Right cardiac atrium (tissue), 5 donors: ENCODE results near the gene C19orf73. TPM values are rescaled to one million over a fixed set of nuclear protein-coding genes. Genes with fewer than 3 reads are reported as not detected.

Experiments used
- ATAC-seq, 2 donors: fragments of 200-7000 bp; cut with Tn5 transposase; one replicate each; pipeline versions ENCODE4 v1.8.0 to v1.9.1; 2020; ENCODE audit warnings: moderate library complexity in 2 of 2, mild to moderate bottlenecking in 1 of 2
- DNase-seq, 3 donors: peaks; one replicate each; pipeline ENCODE4 v3.0.0-alpha.2; 2020
- H3K27ac ChIP-seq: one replicate; pipeline ENCODE4 v1.5.1; 2013; ENCODE audit warnings: mild to moderate bottlenecking, low read length, control low read depth, moderate library complexity
- H3K27me3 ChIP-seq: one replicate; pipeline ENCODE4 v1.6.1; 2013; ENCODE audit not compliant: control insufficient read depth, insufficient read depth
- H3K4me1 ChIP-seq: one replicate; pipeline ENCODE4 v1.6.1; 2013; ENCODE audit warnings: low read length; ENCODE audit not compliant: control insufficient read depth, insufficient read depth
- H3K4me3 ChIP-seq: one replicate; pipeline ENCODE4 v1.5.1; 2013; ENCODE audit warnings: low read length, control low read depth
- H3K9me3 ChIP-seq: one replicate; pipeline ENCODE4 v1.6.1; 2013; ENCODE audit warnings: low read length; ENCODE audit not compliant: control insufficient read depth
- WGBS: extraction: QIAGEN DNeasy Blood & Tissue Kit; methylation state at CpG from one replicate; pipeline ENCODE4 v1.1.7; 2013; 5-methylcytosine and 5-hydroxymethylcytosine counted together
- intact Hi-C, 4 donors: fragments of 100-400 bp; cut with DNase I; formaldehyde crosslinking; loops; one replicate each; pipeline versions ENCODE4 v1.11.0 to v1.14.0; 2022 to 2023
- polyA plus RNA-seq: library from polyadenylated mRNA; stranded (reverse); fragments of 200-250 nt; gene quantifications from one replicate; pipeline ENCODE4 v1.2.3, GENCODE V29; 2013
- total RNA-seq, 4 donors: library from RNA; stranded (reverse); fragmentation: NEBNext Ultra II Directional; extraction: Animal tissue kit (Norgen Biotek cat#: 25700); gene quantifications; one replicate each; pipeline ENCODE4 v1.2.1, GENCODE V29; 2021
- donor health status: healthy with polysubstance abuse.
- donor health status: DM: no; HTN: yes; CAD: no.
- donor health status: DM: no; HTN: no; CAD: no.
- donor health status: DM: no; HTN: yes; CAD: no; lungs with severe emphysema.
- donor health status: DM: yes; HTN: yes; CAD: no.

The C19orf73 gene
- total and polyA plus RNA-seq, 5 donors, result 1.2 to 3.3 (median 2.0) TPM

DNA sequence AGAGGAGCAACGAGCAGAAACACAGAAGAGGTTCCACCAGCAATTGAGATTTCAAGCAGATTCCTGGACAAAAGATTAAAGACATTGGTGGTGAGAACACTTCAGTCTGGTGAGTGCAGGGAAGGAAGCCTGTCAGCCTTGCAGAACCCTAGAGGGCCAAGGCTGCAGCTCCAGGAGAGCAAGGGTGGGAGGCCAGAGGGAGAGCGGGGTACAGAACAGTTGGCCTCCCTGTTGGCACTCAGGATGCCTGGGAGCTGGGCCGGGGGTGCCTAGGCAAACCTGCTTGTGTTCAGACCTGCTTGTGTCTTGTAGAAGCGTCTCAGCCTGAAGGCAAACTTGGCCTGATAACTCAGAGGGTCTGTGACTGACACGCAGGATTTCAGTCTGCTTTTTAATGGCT lies 9.9 kb downstream of the C19orf73 start:
- 72% methylated on average over 5 of the region's 5 CpGs for WGBS
- no peak for ATAC-seq
- no peaks in the 10 kb centered on the region for H3K27me3 ChIP-seq
- H3K4me1 ChIP-seq, result peaks cover 3% of the 10 kb centered on the region
- H3K27ac ChIP-seq, result no peak overlapping the region
- H3K9me3 ChIP-seq, result no peaks in the 10 kb centered on the region
- no peak overlapping the region for H3K4me3 ChIP-seq
- intact Hi-C loops, result loop anchor here in 1 of 4 donors (10.0 kb wide), 1 partner anchor 86 kb away; no protein-coding TSS in a partner anchor
- DNase-seq, result no peak

- Histone ChIP-seq H3K27ac (no peak overlapping the region), H3K27me3 (no peaks in the 10 kb centered on the region), H3K9me3 (no peaks in the 10 kb centered on the region), H3K4me1 (no peaks in the 10 kb centered on the region), H3K4me3 (no peak overlapping the region)
- ATAC-seq (peak in 1 of 2 donors; percentile 3), DNase-seq (peak in 2 of 3 donors; percentile 55 to 66)
- WGBS, result 92% methylated on average over 93 of the region's 93 CpGs
- intact Hi-C loops, result loop anchor here in 1 of 4 donors (10.0 kb wide), 1 partner anchor 87 kb away; no protein-coding TSS in a partner anchor
Observed at GRCh38 chr19:49107625-49108459, 11.1 kb downstream of the C19orf73 start.

- intact Hi-C loops, result loop anchor here in 1 of 4 donors (10.0 kb wide), 1 partner anchor 88 kb away; no protein-coding TSS in a partner anchor
- Histone ChIP-seq H3K4me1 (no peaks in the 10 kb centered on the region), H3K4me3 (no peak overlapping the region), H3K9me3 (no peaks in the 10 kb centered on the region), H3K27me3 (no peaks in the 10 kb centered on the region), H3K27ac (no peak overlapping the region)
- WGBS, result 61% methylated on average over 12 of the region's 12 CpGs
- ATAC-seq (peak; percentile 25 to 31), DNase-seq (peak in 2 of 3 donors; percentile 76 to 83)
Observed at GRCh38 chr19:49106648-49107135, 12.3 kb downstream of the C19orf73 start.

DNA sequence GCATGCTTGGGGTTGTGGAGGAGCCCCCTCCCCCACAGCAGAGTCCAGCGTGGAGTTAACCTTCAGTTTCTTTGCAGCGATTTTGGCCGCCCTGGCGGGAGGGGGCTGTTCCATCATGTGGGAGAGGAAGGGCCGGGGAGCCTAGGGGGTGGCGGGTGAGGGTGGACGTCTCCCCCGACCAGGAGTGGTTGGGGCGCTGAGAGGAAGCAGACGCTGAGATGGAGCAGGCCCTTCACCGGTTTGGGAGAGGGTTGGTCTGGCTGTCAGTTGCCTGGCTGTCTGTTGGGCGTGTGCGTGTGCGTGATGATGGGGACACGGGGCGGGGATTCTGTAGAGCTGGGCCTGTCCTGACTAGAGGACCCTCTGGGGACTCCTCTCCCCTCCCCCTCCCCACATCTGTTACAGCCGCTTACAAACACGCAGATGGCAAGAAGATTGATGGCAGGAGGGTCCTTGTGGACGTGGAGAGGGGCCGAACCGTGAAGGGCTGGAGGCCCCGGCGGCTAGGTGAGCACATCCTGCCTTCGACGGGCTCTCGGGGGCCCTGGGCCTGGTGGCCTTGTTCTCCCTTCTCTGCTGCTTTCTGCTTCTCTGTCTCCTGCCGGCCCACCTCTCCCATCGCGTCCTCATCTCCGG lies 14.6 kb downstream of the C19orf73 start:
- 76% methylated on average over 30 of the region's 30 CpGs for WGBS
- Histone ChIP-seq H3K4me1 (no peaks in the 10 kb centered on the region), H3K27me3 (no peaks in the 10 kb centered on the region), H3K27ac (no peak overlapping the region), H3K4me3 (no peak overlapping the region), H3K9me3 (no peaks in the 10 kb centered on the region)
- intact Hi-C loops, result loop anchor here in 1 of 4 donors (10.0 kb wide), 1 partner anchor 90 kb away; no protein-coding TSS in a partner anchor
- no peak for ATAC-seq
- DNase-seq, result peak in 2 of 3 donors; percentile 46 to 60

DNA sequence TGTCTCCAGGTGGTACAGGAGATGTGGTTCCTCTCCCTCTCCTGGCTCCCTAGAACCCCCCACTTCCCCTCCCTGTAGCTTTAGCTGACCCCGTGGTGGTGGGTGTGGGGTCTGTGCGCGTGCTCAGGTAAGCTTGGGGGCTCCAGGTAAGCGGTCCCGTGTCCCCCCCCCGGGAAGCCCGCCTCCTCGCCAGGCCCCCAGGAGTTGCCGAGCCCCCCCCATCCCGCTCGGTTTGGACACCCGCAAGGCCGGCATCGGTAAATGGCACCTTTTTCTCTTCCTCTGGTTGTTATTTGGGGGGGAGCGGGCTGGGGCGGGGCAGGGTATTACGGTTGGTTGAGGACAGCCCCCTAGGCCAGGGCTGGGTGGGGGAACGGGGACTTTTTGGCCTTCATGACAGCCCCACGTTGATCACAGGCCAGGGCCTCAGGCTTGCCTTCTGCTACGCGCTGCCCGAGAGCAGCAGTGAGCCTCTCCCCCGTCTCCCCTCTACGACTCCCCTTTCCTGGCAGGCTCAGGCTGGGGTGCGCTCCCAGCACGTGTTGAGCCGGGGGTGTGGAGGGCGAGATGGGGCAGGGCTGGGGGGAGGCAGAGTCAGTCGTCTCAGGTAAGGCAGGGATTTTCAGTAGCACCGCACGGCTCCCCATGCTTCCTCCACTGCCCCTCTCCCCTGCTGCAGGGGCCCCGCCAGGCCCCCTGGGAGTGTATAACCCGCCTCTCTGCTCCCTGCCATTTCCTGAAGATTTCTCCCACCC lies 15.4 kb downstream of the C19orf73 start:
- 81% methylated on average over 33 of the region's 33 CpGs for WGBS
- no peaks in the 10 kb centered on the region for H3K9me3 ChIP-seq
- H3K27ac ChIP-seq, result no peak overlapping the region
- no peaks in the 10 kb centered on the region for H3K27me3 ChIP-seq
- no peak for ATAC-seq
- no peaks in the 10 kb centered on the region for H3K4me1 ChIP-seq
- peak in 2 of 3 donors; percentile 51 to 58 for DNase-seq
- intact Hi-C loops, result loop anchor here in 1 of 4 donors (10.0 kb wide), 1 partner anchor 91 kb away; no protein-coding TSS in a partner anchor
- H3K4me3 ChIP-seq, result no peak overlapping the region

DNA sequence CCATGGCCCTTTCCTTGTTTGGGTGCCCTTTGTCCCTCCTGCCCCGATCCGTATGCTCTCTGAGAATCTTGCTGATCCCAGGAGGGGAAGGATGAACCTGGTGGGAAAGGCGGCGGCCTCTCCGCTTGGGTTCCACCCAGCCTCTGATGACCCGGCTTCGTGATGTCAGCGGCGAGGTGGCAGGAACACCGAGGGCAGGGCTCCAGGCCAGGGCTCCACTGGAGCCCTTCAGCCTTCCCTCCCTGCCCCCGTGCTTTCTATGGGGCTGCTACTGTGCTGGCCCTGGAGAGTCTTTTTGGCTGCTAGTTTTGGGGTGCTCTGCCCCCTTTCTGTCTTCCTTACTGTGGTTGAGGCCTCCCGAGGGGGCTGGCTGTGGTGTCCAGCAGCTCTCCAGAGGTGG lies 16.6 kb downstream of the C19orf73 start:
- no peak for ATAC-seq
- intact Hi-C loops, result loop anchor here in 1 of 4 donors (10.0 kb wide), 1 partner anchor 92 kb away; no protein-coding TSS in a partner anchor
- Histone ChIP-seq H3K4me1 (no peaks in the 10 kb centered on the region), H3K27ac (no peak overlapping the region), H3K4me3 (no peak overlapping the region), H3K9me3 (no peaks in the 10 kb centered on the region), H3K27me3 (no peaks in the 10 kb centered on the region)
- peak in 1 of 3 donors; percentile 35 for DNase-seq
- 86% methylated on average over 12 of the region's 12 CpGs for WGBS

DNA sequence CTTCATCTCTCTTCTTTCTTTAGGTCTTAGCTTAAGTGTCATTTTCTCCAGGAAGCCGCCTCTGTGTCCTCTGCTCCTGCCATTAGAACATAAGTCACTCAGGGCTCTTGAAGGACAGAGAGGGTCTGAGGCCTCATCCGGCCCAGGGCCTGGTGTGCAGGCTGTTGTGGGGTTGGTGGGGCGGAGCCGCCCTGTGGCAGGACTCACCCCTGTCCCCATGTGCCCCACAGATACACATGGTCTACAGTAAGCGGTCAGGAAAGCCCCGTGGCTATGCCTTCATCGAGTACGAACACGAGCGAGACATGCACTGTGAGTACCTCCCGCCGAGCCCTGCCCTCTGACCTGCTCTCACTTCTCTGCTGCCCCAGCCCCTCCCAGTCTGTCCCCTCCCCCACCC lies 17.8 kb downstream of the C19orf73 start:
- peak in 1 of 3 donors; percentile 47 for DNase-seq
- Histone ChIP-seq H3K4me1 (no peaks in the 10 kb centered on the region), H3K27ac (no peak overlapping the region), H3K9me3 (no peaks in the 10 kb centered on the region), H3K27me3 (no peaks in the 10 kb centered on the region), H3K4me3 (no peak overlapping the region)
- no peak for ATAC-seq
- intact Hi-C loops, result loop anchor here in 1 of 4 donors (10.0 kb wide), 1 partner anchor 94 kb away; no protein-coding TSS in a partner anchor
- WGBS, result 83% methylated on average over 12 of the region's 12 CpGs

DNA sequence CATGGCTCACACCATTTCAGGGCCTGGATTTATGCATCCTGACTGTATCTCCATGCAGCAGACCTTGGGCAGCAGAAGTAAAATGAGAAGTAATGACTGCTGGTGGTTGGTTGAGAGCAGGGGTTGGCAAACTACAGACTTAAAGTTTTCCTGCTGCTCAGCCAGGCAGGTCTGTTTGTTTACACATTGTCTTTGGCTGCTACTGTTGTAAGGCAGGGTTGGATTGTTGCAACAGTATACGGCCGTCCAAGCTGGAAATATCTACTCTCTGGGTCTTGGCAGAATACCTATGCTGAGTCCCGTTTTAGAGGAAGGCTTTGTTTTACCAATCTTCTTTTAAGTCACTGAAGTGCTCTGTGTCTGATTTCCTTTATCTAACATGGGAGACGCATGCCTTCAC lies 20.1 kb downstream of the C19orf73 start:
- H3K27ac ChIP-seq, result no peak overlapping the region
- DNase-seq (no peak), ATAC-seq (no peak)
- WGBS, result 78% methylated on average over 4 of the region's 4 CpGs
- no peaks in the 10 kb centered on the region for H3K27me3 ChIP-seq
- H3K9me3 ChIP-seq, result no peaks in the 10 kb centered on the region
- H3K4me3 ChIP-seq, result no peak overlapping the region
- intact Hi-C loops, result loop anchor here (5.0 to 10.0 kb wide), 4 partner anchors 46 to 109 kb away; no protein-coding TSS in a partner anchor
- no peaks in the 10 kb centered on the region for H3K4me1 ChIP-seq

GRCh38 chr19:49097453-49098288 lies 21.3 kb downstream of the C19orf73 start:
- ATAC-seq (peak; percentile 48 to 72), DNase-seq (peak; percentile 54 to 83 (median 81))
- Histone ChIP-seq H3K9me3 (no peaks in the 10 kb centered on the region), H3K4me1 (no peaks in the 10 kb centered on the region), H3K4me3 (no peak overlapping the region), H3K27ac (no peak overlapping the region), H3K27me3 (no peaks in the 10 kb centered on the region)
- intact Hi-C loops, result loop anchor here (5.0 to 10.0 kb wide), 4 partner anchors 47 to 110 kb away; no protein-coding TSS in a partner anchor
- 40% methylated on average over 8 of the region's 8 CpGs for WGBS
